Superior temporal gyrus (tissue), 1 donor: ENCODE data around the gene SP1.

Experiments
- DNase-seq: peaks from one replicate; pipeline ENCODE4 v3.0.0-alpha.2; 2016; ENCODE audit errors: extremely low spot score

The SP1 gene

DNA sequence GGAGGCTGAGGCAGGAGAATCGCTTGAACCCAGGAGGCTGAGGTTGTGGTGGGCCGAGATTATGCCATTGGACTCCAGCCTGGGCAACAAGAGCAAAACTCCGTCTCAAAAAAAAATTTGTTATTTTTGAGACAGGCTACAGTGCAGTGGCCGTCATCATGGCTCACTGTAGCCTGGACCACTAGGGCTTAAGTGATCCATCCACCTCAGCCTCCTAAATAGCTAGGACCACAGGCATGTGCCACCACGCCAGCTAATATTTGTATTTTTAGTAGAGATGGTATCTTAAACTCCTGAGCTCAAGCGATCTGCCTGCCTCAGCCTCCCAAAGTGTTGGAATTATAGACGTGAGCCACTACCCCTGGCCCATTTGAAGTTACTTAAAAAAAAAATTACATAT, 71.0 kb downstream of the SP1 start:
- no peak for DNase-seq

DNA sequence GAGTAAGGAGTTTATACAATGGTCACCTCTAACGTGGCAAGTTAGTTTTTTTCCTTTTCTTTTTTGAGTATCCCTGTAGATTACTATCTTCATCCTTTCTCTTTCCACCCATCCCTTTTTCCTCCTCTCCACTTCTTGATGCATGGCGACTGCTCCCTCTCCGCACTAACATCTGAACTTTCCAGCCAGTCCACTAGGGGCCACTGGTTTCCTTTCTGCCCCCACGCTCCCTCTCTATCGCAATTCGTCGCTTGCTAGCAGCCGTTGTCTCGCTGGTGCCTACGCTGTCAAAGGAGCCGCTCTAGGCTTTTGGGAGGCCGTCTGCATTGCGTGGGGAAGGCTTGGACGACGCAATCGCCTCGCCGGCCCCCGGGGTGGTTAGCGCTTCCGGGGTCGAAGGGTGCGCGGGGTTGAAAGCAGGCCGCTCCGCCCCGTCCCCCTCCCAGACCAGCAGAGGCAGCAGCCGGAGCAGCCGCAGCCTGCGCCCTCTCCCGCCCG, 71.7 kb downstream of the SP1 start, which contains the start of gene PCBP2:
PCBP2 (plus strand) TSS at position 442 of the 498 bp plus-strand sequence. CDS start 2,699 bp downstream, outside the sequence.
- DNase-seq, result peak; percentile 99

DNA sequence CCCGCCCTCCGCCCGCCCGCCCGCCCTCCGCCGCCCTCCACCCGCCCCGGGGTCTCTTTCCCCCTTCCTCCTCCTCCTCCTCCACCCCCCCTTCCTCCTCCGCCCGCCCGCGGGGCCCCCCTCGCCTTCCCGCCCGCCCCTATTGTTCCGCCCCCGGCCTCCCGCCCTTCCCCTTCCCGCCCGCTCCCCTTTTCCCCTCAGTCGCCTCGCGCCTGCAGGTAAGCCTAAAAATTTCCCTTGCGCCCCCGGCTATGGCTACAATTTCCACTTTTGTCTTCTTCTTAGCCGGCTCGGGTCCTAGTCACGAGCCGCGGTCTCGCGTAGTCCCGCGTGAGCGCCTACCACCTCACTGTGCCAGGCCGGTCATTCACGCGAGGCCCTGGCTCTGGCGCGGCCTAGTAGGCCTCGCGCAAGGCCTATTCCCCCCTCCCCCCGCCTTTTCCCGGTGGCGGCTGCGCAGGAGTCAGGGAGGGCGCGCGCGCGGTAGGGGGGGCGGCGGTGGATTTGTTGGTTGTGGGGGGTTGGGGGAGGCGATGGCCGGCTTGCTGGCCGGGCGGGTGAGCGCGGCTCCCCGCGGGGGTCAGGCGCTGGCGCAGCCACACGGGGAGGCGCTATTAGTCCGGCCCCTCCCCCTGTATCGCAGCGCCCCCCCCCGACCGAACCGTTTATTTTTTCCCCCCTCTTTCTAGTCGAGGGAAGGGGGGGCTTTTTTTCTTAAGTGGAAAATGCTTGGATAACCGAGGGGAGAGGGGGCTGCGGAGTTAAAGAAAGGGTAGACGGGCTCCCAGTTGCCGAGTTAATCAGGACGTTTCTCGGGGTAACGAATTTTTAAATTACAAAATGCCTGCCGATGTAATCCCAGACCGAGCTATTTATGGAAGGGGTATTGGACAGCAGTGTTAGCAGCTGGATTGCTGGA, 72.4 kb downstream of the SP1 start:
- peak; percentile 81 for DNase-seq

DNA sequence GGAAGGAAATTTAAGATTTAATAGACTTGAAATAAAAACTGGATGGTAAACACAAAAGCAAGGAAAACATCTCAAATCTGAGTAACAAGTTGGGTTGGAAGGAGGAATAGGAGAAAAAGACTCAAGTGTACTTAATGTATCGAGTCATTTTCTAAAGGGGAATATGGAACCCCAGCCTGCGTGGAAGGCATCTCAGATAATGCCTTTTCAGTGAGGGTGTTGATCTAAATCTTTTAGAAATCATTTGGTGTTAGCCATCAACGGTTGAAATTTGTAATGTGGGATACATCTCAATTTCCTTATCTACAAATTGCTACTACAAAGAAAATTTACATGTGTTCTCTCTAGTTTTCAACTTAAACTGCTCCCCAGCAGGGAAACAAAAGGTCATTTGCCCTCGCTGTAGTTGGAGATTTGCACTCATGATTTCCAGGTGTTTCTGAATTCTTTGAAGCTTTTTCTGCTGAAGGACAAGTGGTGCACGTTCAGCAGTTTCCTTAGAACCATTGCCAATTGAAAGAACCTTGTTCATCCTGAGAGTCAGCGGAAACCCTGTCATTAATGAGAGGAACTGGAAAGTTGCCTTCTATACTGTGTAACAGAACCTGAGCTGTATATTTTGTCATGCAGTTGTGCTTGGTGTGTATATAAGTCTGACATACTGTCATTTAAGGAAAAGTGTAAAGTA, 74.1 kb downstream of the SP1 start:
- DNase-seq, result no peak

DNA sequence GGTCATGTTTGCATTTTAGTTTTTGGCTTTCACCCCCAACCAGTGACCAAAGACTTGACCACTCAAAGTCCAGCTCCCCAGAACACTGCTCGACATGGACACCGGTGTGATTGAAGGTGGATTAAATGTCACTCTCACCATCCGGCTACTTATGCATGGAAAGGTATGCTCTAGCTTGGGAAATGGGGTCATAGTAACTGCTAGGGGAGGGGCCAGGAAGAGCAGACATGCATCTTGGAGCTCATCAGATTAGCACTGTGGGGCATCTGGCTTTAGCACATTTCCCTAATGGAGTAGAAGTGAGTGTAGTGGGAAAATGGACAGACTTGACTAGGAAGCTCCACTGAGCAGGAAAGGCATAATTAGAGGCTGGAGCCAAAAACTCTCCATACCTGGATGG, 74.7 kb downstream of the SP1 start:
- no peak for DNase-seq

DNA sequence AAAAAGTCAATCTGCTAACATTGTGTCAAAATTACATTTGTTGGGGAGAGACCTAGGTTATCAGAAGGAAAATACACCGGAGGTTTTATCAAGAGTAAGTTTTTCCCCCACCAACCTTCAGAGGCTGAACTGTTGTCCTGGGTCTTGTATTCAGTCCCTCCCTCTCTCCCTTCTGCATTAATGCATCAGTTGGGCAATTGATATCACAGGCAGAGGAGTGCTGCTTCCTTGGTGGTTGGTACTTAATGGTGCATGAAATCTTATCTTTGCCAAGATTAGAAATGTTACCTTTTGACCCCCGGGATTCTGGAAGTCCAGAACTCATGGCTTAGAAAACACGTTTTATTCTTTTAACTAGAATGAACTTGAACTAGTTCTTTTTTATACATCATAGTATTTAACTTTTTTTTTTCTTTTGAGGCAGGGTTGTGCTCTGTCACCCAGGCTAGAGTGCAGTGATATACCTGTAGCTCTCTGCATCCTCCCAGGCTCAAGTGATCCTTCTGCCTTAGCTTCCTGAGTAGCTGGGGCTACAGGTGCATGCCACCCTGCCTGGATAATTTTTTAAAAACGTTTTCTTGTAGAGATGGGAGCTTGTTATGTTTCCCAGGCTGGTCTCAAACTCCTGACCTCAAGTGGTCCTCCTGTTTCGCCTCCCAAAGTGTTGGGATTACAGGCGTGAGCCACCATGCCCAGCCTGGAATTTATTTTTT, 76.8 kb downstream of the SP1 start:
- DNase-seq, result no peak

DNA sequence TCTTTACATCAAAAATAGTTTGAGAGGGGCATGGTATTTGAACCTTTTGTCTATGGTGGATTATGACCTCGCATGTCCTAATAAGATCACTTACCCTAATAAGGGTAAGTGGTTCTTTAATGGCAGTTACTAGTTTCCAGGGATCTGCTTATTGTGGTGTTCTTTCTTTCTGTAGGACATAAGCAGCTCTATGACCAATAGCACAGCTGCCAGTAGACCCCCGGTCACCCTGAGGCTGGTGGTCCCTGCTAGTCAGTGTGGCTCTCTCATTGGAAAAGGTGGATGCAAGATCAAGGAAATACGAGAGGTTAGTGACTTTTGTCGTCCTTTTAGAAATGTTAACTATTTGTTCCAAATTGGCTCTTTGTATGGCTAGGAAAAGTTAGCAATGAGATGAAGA, 79.1 kb downstream of the SP1 start:
- no peak for DNase-seq

DNA sequence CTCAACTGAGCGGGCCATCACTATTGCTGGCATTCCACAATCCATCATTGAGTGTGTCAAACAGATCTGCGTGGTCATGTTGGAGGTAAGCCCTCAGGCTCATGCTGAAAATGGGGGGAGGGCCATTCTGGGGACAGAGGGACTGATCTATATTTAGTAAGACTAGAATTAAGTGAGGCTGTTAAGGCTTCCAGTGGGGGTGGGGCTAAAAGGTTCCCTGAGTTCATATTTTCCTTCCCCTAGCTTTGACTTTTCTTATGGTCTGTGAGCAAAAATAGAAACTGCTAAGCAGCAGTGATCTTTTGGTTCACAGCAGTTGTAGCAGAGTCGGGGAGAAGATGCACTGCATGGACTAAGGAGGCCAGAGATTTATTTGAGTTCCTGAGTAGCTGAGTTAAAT, 81.1 kb downstream of the SP1 start:
- DNase-seq, result no peak

DNA sequence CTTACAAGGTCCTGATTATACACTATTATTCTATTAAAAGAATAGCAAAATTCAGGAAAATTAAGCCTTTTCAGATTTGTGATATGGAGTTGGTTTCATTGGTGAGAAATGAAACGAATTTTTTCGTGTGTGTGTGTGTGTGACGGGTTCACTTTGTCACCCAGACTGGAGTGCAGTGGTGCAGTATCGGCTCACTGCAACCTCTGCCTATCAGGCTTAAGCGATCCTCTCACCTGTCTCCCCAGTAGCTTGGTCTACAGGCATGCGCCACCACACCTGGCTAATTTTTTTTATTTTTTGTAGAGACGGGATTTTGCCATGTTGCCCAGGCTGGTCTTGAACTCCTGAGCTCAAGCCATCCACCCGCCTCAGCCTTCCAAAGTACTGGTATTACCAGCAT, 81.6 kb downstream of the SP1 start:
- DNase-seq, result no peak

DNA sequence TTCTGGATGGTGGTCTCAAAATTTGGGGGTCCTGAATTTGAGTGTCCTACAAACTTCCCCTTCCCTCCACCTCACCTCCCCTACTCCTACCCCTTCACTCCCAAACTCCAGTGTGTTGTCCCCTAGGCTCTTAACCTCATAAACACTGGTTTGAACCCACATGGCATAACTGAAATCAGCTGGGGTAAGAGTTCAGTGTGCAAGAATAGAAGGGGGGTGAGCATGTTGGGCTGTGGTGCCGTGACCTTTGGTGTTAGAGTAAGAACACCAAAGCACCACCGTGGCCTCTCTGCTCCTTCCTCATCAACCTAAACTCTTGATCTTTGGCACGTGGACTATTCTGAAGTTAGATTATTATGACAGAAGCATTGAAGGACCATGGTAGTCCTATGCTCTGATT, 83.0 kb downstream of the SP1 start:
- no peak for DNase-seq

DNA sequence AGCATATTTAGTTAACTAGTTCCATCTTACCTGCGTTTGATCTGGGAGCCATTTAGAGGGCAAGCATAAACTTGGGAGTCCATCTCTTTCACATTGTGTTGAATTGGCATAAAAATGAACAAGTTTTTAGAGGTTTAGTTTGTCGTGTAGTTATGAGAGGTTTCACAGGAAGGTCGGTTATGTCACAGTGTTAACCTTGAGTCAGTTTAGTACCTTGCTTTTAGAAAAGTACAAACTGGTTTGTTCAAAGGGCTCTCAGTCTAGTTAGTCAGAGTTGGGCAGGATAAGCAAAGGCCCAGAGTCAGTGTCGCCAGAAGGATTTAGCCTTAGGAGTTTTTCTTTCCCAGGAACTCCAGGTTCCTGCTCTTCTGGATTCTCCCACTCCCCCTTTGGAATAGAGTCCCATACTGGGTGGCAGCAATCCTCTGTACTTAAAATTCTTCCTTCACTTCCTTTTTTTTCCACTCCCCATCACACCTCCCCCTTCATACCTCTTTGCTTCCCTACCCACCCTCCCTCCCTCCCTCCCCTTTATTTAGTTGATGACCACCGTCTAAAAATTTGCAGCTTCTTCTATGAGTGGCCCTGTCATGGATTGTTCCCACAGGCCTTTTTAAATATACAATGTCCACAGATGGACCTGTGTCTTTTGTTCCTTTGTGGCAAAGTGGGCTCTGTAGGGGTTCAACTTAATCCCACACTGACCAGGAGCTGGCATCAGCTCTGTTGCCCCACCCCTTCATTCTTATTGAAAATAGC, 84.0 kb downstream of the SP1 start:
- no peak for DNase-seq

DNA sequence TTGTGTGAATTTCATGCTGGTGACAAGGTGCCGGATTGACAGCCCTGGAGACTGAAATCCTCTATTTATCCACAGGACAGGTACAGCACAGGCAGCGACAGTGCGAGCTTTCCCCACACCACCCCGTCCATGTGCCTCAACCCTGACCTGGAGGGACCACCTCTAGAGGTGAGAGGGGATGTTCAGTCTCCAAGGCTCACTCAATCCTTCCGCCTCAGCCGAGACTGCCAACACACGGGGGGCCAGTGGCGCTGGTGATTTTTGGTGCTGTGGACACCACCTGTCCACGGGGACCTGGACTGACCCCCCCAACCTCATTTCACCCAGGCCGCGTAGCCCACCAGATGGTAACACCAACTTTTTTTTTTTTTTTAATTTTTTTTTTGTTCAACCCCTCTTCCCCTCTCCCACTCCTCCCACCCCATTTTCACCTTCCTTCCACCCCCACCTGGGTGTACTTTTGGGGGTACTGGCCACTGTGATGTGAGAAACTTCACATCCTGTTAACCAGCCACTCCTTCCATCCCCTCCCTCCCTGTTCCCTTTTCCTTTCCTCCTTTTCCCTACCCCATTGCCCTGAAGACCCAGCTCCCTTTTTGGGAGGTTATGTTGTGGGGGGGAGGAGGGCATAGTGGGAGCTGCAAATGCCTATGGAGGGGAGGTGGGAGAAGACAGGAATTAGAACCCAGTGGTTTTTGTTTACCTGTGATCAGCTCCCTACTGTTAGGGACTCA, 84.9 kb downstream of the SP1 start:
- no peak for DNase-seq

DNA sequence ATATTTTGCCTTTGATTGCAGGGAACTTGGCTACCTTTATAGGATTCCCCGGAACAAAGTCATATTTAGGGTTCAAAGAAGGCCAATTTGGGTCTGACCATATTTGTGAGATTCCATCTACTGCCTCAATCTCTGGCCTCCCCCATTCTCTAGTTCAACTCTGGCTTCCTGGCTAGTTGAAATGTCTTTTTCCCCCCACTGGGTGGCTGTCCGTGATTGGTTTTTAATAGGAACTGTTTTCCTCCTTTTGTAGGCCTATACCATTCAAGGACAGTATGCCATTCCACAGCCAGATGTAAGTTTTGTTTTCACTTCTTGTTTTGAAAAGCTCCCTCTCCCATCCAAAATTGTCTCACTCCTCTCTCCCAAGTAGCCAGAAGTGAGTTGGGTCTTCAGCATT, 85.7 kb downstream of the SP1 start:
- DNase-seq, result no peak
